Tibial artery (tissue), 4 donors: ENCODE results near the gene C14orf132.

ENCODE experiments used
- DNase-seq, 2 donors: peaks; one replicate each; pipeline ENCODE4 v3.0.0-alpha.2; 2019
- H3K27ac ChIP-seq, 2 donors: fragments of 200-600 bp; sonication (generic) in 1 of 2; 1 replicate in 1 of 2; 2 replicates in 1 of 2; pipeline ENCODE4 v1.5.1; 2018 to 2019; ENCODE audit warnings: mild to moderate bottlenecking in 1 of 2
- H3K27me3 ChIP-seq, 2 donors: fragments of 200-600 bp; sonication (generic) in 1 of 2; one replicate each; pipeline versions ENCODE4 v1.5.1 to v1.6.0; 2016 to 2019
- H3K36me3 ChIP-seq, 3 donors: fragments of 200-600 bp; sonication (generic) in 2 of 3; one replicate each; pipeline ENCODE4 v1.5.1; 2016 to 2019; ENCODE audit warnings: mild to moderate bottlenecking in 2 of 3
- H3K4me1 ChIP-seq, 4 donors: fragments of 200-600 bp; sonication (generic) in 2 of 4; 1 replicate in 3 of 4; 2 replicates in 1 of 4; pipeline ENCODE4 v1.5.1; 2016 to 2019
- H3K4me3 ChIP-seq, 2 donors: fragments of 200-600 bp; sonication (generic) in 1 of 2; 1 replicate in 1 of 2; 2 replicates in 1 of 2; pipeline ENCODE4 v1.5.1; 2018 to 2019; ENCODE audit warnings: mild to moderate bottlenecking in 2 of 2
- H3K9me3 ChIP-seq, 3 donors: fragments of 200-600 bp; sonication (generic) in 1 of 3; one replicate each; pipeline ENCODE4 v1.5.1; 2016 to 2019
- CTCF ChIP-seq, 2 experiments: fragments of 200-600 bp in 1 of 2; fragments of 450-650 bp in 1 of 2; IDR thresholded peaks; one replicate each; pipeline ENCODE4 v1.5.1; 2017 to 2019; ENCODE audit warnings: antibody characterized with exemption in 2 of 2, mild to moderate bottlenecking in 1 of 2, moderate library complexity in 1 of 2
- intact Hi-C: fragments of 100-400 bp; cut with DNase I; formaldehyde crosslinking; loops from one replicate; pipeline ENCODE4 v1.15.0; 2023; ENCODE audit warnings: low total_unique reads

The C14orf132 gene

GRCh38 chr14:96117101-96117897 is 78.1 kb downstream of the C14orf132 start:
- H3K9me3 ChIP-seq = peaks cover 0 to 6% (median 0%) of the 10 kb centered on the region in 3 donors
- no peak for DNase-seq
- H3K36me3 ChIP-seq = no peaks in the 10 kb centered on the region
- H3K27ac ChIP-seq = no peak overlapping the region
- intact Hi-C loops = no loop called here
- H3K4me3 ChIP-seq = no peak overlapping the region
- H3K27me3 ChIP-seq = peaks cover 0 to 8% of the 10 kb centered on the region in 2 donors
- H3K4me1 ChIP-seq = no peaks in the 10 kb centered on the region
- no peak for TF ChIP-seq CTCF (IDR thresholded peaks at IDR 0.05)

GRCh38 chr14:96117960-96118359 is 78.8 kb downstream of the C14orf132 start:
- Histone ChIP-seq H3K9me3 (peaks cover 0 to 6% (median 0%) of the 10 kb centered on the region in 3 donors), H3K27ac (no peak overlapping the region), H3K36me3 (no peaks in the 10 kb centered on the region), H3K4me3 (no peak overlapping the region), H3K4me1 (no peaks in the 10 kb centered on the region), H3K27me3 (peaks cover 0 to 8% of the 10 kb centered on the region in 2 donors)
- intact Hi-C loops = no loop called here
- no peak for TF ChIP-seq CTCF (IDR thresholded peaks at IDR 0.05)
- DNase-seq = no peak

GRCh38 chr14:96118391-96118790 is 79.2 kb downstream of the C14orf132 start:
- Histone ChIP-seq H3K27me3 (peaks cover 0 to 8% of the 10 kb centered on the region in 2 donors), H3K27ac (no peak overlapping the region), H3K9me3 (peaks cover 0 to 6% (median 0%) of the 10 kb centered on the region in 3 donors), H3K4me3 (no peak overlapping the region), H3K4me1 (no peaks in the 10 kb centered on the region), H3K36me3 (no peaks in the 10 kb centered on the region)
- intact Hi-C loops = no loop called here
- DNase-seq = no peak
- no peak for TF ChIP-seq CTCF (IDR thresholded peaks at IDR 0.05)

- peaks cover 0 to 6% (median 0%) of the 10 kb centered on the region in 3 donors for H3K9me3 ChIP-seq
- no peak for TF ChIP-seq CTCF (IDR thresholded peaks at IDR 0.05)
- no peaks in the 10 kb centered on the region for H3K36me3 ChIP-seq
- no peak overlapping the region for H3K4me3 ChIP-seq
- intact Hi-C loops = no loop called here
- DNase-seq = no peak
- H3K27ac ChIP-seq = no peak overlapping the region
- H3K27me3 ChIP-seq = peaks cover 0 to 8% of the 10 kb centered on the region in 2 donors
- H3K4me1 ChIP-seq = no peaks in the 10 kb centered on the region
Observed at GRCh38 chr14:96119947-96120346, 80.8 kb downstream of the C14orf132 start.

DNA sequence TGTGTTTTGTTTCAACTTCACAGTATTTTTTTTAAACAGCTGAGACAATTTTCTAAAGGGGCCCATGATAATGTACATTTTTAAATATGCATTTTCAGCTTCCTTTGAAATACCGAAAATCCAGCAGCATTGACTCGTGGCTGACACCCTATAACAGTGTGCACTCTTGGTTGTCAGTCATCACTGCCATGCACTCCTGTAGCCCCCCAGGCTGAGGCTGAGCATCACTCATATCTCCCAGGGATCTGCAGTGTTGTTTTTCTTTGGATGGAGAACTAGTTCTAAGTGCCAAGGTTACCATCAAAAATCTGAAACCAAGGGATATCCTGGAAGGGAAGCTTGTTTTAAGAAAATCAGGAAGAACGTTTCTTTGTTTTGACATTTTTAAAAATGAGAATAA is 81.2 kb downstream of the C14orf132 start:
- Histone ChIP-seq H3K27ac (no peak overlapping the region), H3K27me3 (peaks cover 0 to 8% of the 10 kb centered on the region in 2 donors), H3K36me3 (no peaks in the 10 kb centered on the region), H3K4me1 (no peaks in the 10 kb centered on the region), H3K4me3 (no peak overlapping the region), H3K9me3 (peaks cover 0 to 6% (median 0%) of the 10 kb centered on the region in 3 donors)
- TF ChIP-seq CTCF (IDR thresholded peaks at IDR 0.05) = no peak
- no peak for DNase-seq
- intact Hi-C loops = no loop called here
